Sigmoid colon (tissue), 4 donors: ENCODE measurements around the gene UBL4B.

Source experiments
- CTCF ChIP-seq, 4 experiments: fragments of 450-650 bp in 3 of 4; fragments of 200-600 bp in 1 of 4; IDR thresholded peaks; one replicate each; pipeline ENCODE4 v1.5.1; 2016 to 2019; ENCODE audit warnings: antibody characterized with exemption in 4 of 4, mild to moderate bottlenecking in 3 of 4, moderate library complexity in 2 of 4
- EP300 ChIP-seq, 4 donors: sonication (generic); formaldehyde crosslinking; IDR thresholded peaks; one replicate each; pipeline ENCODE4 v1.6.1; 2017; ENCODE audit warnings: antibody characterized with exemption in 4 of 4
- POLR2A ChIP-seq, 2 donors: fragments of 450-650 bp; IDR thresholded peaks; one replicate each; pipeline ENCODE4 v1.6.1; 2016; ENCODE audit warnings: antibody characterized with exemption in 2 of 2, mild to moderate bottlenecking in 2 of 2, moderate library complexity in 2 of 2

- TF ChIP-seq EP300 (IDR thresholded peaks at IDR 0.05) (no peak), CTCF (IDR thresholded peaks at IDR 0.05) (no peak), POLR2A (IDR thresholded peaks at IDR 0.05) (no peak)
Observed at GRCh38 chr1:110094931-110095654, 17.1 kb upstream of the UBL4B start.
